Heart left ventricle (tissue), 13 donors: ENCODE results near the gene XPC.

Experiments used
- POLR2A ChIP-seq, 2 donors: fragments of 450-650 bp; IDR thresholded peaks; one replicate each; pipeline ENCODE4 v1.6.1; 2017; ENCODE audit warnings: antibody characterized with exemption in 2 of 2, mild to moderate bottlenecking in 2 of 2, moderate library complexity in 2 of 2
- TF ChIP-seq, protein P1 (sequence below), 12 donors: fragments of 200-600 bp; sonication (generic) in 4 of 12; IDR thresholded peaks; one replicate each; pipeline versions ENCODE4 v1.5.0 to v1.8.0; 2018 to 2022; ENCODE audit warnings: antibody characterized with exemption in 12 of 12, mild to moderate bottlenecking in 5 of 12
- donor health status: ischemic (EF 13 %, LVEDD 7.1; RV severe dilation, severe dysfunction).
- donor health status: DM: no; HTN: yes; CAD: no.
- donor health status: DM: no; HTN: no; CAD: no.
- donor health status: ischemic (EF 25% LVEDD 6.9; RV normal size, moderate dysfunction).
- donor health status: ischemic (EF 25% LVEDD 5.7; RV mildly dilated, moderate dysfunction).
- donor health status: ischemic (EF 35%, LVEDD 5.7; RV mildly dilated, moderate dysfunction).
- donor health status: nonischemic (EF 11% LVEDD 7.7; RV severe dilation, severe dysfunction).
- donor health status: DM: yes; HTN: yes; CAD: no.
- donor health status: PGD.
- donor health status: ischemic (EF 29% LVEDD 5.4; RV normal size, mild dysfunction).
- donor health status: nonischemic (EF 23%, LVEDD 6.1; RV moderate dilation, normal function).

DNA sequence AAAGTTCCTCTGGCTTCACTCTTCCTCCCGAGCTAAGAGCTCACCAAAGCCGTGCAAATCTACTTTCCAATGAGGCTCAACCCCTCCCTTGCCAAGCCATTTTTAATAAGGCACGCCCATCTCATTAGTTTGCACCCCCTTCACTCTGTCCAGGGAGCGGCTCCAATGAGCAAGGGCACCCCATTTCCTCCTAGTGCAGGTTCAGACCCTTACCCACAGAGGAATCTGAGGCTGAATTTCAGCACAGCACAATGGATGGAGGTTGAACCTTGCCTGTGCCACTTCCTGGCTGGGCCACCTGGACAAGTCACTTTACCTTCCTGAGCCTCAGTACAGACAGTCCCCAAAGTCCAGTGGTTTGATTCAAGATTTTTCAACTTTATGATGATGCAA is 25.4 kb downstream of the XPC start:
- TF ChIP-seq, protein P1, sequence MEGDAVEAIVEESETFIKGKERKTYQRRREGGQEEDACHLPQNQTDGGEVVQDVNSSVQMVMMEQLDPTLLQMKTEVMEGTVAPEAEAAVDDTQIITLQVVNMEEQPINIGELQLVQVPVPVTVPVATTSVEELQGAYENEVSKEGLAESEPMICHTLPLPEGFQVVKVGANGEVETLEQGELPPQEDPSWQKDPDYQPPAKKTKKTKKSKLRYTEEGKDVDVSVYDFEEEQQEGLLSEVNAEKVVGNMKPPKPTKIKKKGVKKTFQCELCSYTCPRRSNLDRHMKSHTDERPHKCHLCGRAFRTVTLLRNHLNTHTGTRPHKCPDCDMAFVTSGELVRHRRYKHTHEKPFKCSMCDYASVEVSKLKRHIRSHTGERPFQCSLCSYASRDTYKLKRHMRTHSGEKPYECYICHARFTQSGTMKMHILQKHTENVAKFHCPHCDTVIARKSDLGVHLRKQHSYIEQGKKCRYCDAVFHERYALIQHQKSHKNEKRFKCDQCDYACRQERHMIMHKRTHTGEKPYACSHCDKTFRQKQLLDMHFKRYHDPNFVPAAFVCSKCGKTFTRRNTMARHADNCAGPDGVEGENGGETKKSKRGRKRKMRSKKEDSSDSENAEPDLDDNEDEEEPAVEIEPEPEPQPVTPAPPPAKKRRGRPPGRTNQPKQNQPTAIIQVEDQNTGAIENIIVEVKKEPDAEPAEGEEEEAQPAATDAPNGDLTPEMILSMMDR (IDR thresholded peaks at IDR 0.05): no peak
- TF ChIP-seq POLR2A (IDR thresholded peaks at IDR 0.05): no peak
